HepG2 (cell line): ENCODE measurements around the gene PCBP4. TPM values are rescaled to one million over a fixed set of nuclear protein-coding genes. Genes with fewer than 3 reads are reported as not detected.

Source experiments
- GPN1 ChIP-seq: sonication (generic); formaldehyde crosslinking; IDR thresholded peaks from 2 replicates; pipeline ENCODE4 v1.5.1; 2020; ENCODE audit warnings: missing genetic modification reagents, borderline replicate concordance
- LCORL ChIP-seq, 2 experiments: fragments of 450-650 bp in 1 of 2; sonication (generic) in 1 of 2; formaldehyde crosslinking in 1 of 2; IDR thresholded peaks; 2 replicates each; pipeline versions ENCODE4 v1.5.0 to v1.6.1; 2017 to 2020; ENCODE audit warnings: antibody characterized with exemption in 1 of 2, missing genetic modification reagents in 1 of 2
- MAFG ChIP-seq: sonication (generic); formaldehyde crosslinking; IDR thresholded peaks from 2 replicates; pipeline ENCODE4 v1.5.1; 2020; ENCODE audit warnings: mild to moderate bottlenecking, missing genetic modification reagents
- MBD4 ChIP-seq: IDR thresholded peaks from 2 replicates; pipeline ENCODE4 v1.6.1; 2012; ENCODE audit warnings: low read length, inconsistent platforms, borderline replicate concordance
- MEIS1 ChIP-seq: sonication (generic); formaldehyde crosslinking; IDR thresholded peaks from 2 replicates; pipeline ENCODE4 v1.9.0; 2021; ENCODE audit warnings: mild to moderate bottlenecking, missing genetic modification reagents, moderate library complexity, borderline replicate concordance
- NFATC3 ChIP-seq: sonication (generic); formaldehyde crosslinking; IDR thresholded peaks from 2 replicates; pipeline ENCODE4 v1.5.1; 2020; ENCODE audit warnings: mild to moderate bottlenecking, missing genetic modification reagents
- NR2F6 ChIP-seq, 2 experiments: IDR thresholded peaks; 2 replicates each; pipeline ENCODE4 v1.6.1; 2016; ENCODE audit warnings: antibody characterized with exemption in 1 of 2, mild to moderate bottlenecking in 1 of 2
- PBX2 ChIP-seq: IDR thresholded peaks from 2 replicates; pipeline ENCODE4 v1.6.1; 2016; ENCODE audit warnings: control low read depth
- RCOR2 ChIP-seq: IDR thresholded peaks from 2 replicates; pipeline ENCODE4 v1.6.1; 2016; ENCODE audit warnings: missing biosample characterization, missing genetic modification reagents
- STAT5B ChIP-seq: sonication (generic); formaldehyde crosslinking; IDR thresholded peaks from 2 replicates; pipeline ENCODE4 v1.4.0; 2020; ENCODE audit warnings: missing genetic modification reagents
- THYN1 ChIP-seq: sonication (generic); formaldehyde crosslinking; IDR thresholded peaks from 2 replicates; pipeline ENCODE4 v1.8.1; 2023; ENCODE audit warnings: low read depth, mild to moderate bottlenecking, moderate library complexity, missing genetic modification reagents, borderline replicate concordance
- TMF1 ChIP-seq: sonication (generic); formaldehyde crosslinking; IDR thresholded peaks from 2 replicates; pipeline ENCODE4 v1.8.1; 2022; ENCODE audit warnings: low read depth, missing genetic modification reagents
- WIZ ChIP-seq: sonication (generic); formaldehyde crosslinking; IDR thresholded peaks from 2 replicates; pipeline ENCODE4 v1.5.1; 2020; ENCODE audit warnings: mild to moderate bottlenecking, missing genetic modification reagents
- ZBTB34 ChIP-seq: sonication (generic); formaldehyde crosslinking; IDR thresholded peaks from 2 replicates; pipeline ENCODE4 v1.8.0; 2022; ENCODE audit warnings: mild to moderate bottlenecking, missing genetic modification reagents
- ZFP37 ChIP-seq: sonication (generic); formaldehyde crosslinking; IDR thresholded peaks from 2 replicates; pipeline ENCODE4 v1.4.0; 2020; ENCODE audit warnings: missing genetic modification reagents, borderline replicate concordance
- ZIK1 ChIP-seq: sonication (generic); formaldehyde crosslinking; IDR thresholded peaks from 2 replicates; pipeline ENCODE4 v1.5.0; 2020; ENCODE audit warnings: mild to moderate bottlenecking, low read depth, missing genetic modification reagents, borderline replicate concordance
- ZNF562 ChIP-seq: sonication (generic); formaldehyde crosslinking; IDR thresholded peaks from 2 replicates; pipeline ENCODE4 v1.8.0; 2022; ENCODE audit warnings: missing genetic modification reagents, borderline replicate concordance
- ZNF589 ChIP-seq: sonication (generic); formaldehyde crosslinking; conservative IDR thresholded peaks from 2 replicates; pipeline ENCODE4 v1.8.0; 2022; ENCODE audit warnings: mild to moderate bottlenecking, moderate library complexity, missing genetic modification reagents
- ZNF598 ChIP-seq: sonication (generic); formaldehyde crosslinking; IDR thresholded peaks from 2 replicates; pipeline ENCODE4 v1.5.1; 2020; ENCODE audit warnings: mild to moderate bottlenecking, missing genetic modification reagents, borderline replicate concordance
- ZNF704 ChIP-seq: sonication (generic); formaldehyde crosslinking; IDR thresholded peaks from 2 replicates; pipeline ENCODE4 v1.8.1; 2023; ENCODE audit warnings: mild to moderate bottlenecking, inconsistent platforms, moderate library complexity, missing genetic modification reagents, borderline replicate concordance
- ZNF766 ChIP-seq: sonication (generic); formaldehyde crosslinking; IDR thresholded peaks from 2 replicates; pipeline ENCODE4 v1.5.0; 2020; ENCODE audit warnings: missing genetic modification reagents, borderline replicate concordance
- ZNF780A ChIP-seq: sonication (generic); formaldehyde crosslinking; IDR thresholded peaks from 2 replicates; pipeline ENCODE4 v1.8.0; 2022; ENCODE audit warnings: mild to moderate bottlenecking, missing genetic modification reagents, moderate library complexity
- ZNF800 ChIP-seq: sonication (generic); formaldehyde crosslinking; IDR thresholded peaks from 2 replicates; pipeline ENCODE4 v1.4.0; 2020; ENCODE audit warnings: missing genetic modification reagents
- ZNF816 ChIP-seq: sonication (generic); formaldehyde crosslinking; IDR thresholded peaks from 2 replicates; pipeline ENCODE4 v1.8.0; 2022; ENCODE audit warnings: missing genetic modification reagents, mild to moderate bottlenecking, borderline replicate concordance
- polyA plus RNA-seq, 8 experiments: library from polyadenylated mRNA; depleted of rRNA in 3 of 8; stranded (reverse) in 7 of 8; unstranded in 1 of 8; fragments of >200 nt; fragmentation: Illumina TruSeq in 4 of 8; extraction: Trizol in 4 of 8; gene quantifications; 2 replicates each; pipeline versions ENCODE4 v1.2.1 to v1.2.3, GENCODE V29; 2011 to 2016; ENCODE audit warnings: low read depth in 4 of 8, missing spikeins in 1 of 8, mixed read lengths in 1 of 8; ENCODE audit not compliant: insufficient read depth in 1 of 8
- total RNA-seq, 5 experiments: library from RNA; depleted of rRNA; stranded (reverse); fragments of >200 nt; fragmentation: Illumina TruSeq; extraction: Trizol; gene quantifications; 2 replicates each; pipeline ENCODE4 v1.2.3, GENCODE V29; 2016; ENCODE audit warnings: low read depth in 1 of 5

Gene PCBP4
- total and polyA plus RNA-seq, 2 of the 13 experiments (the other 11 are each of a cell fraction or from before 2014, with no cell fraction given): 36.8 to 51.3 TPM

- no peak for TF ChIP-seq ZNF800
- no peak for TF ChIP-seq ZNF704 (CRISPR knock-in tag)
- TF ChIP-seq PBX2 (CRISPR knock-in tag): no peak
- TF ChIP-seq ZNF562 (CRISPR knock-in tag): no peak
- TF ChIP-seq WIZ (CRISPR knock-in tag): no peak
- no peak for TF ChIP-seq STAT5B (CRISPR knock-in tag)
- TF ChIP-seq ZBTB34 (CRISPR knock-in tag): no peak
- TF ChIP-seq NR2F6 (IDR thresholded peaks at IDR 0.05): no peak
- no peak for TF ChIP-seq NR2F6 (CRISPR knock-in tag; IDR thresholded peaks at IDR 0.05)
- no peak for TF ChIP-seq ZFP37 (CRISPR knock-in tag)
- no peak for TF ChIP-seq MEIS1 (CRISPR knock-in tag)
- no peak for TF ChIP-seq TMF1 (CRISPR knock-in tag)
- TF ChIP-seq MBD4: no peak
- TF ChIP-seq ZNF589 (CRISPR knock-in tag): no peak
- TF ChIP-seq ZIK1: 0 out of 2 replicates have a peak, but pooled peaks have one; percentile 5
- no peak for TF ChIP-seq ZNF766 (CRISPR knock-in tag)
- no peak for TF ChIP-seq LCORL (IDR thresholded peaks at IDR 0.05)
- no peak for TF ChIP-seq LCORL (CRISPR knock-in tag; IDR thresholded peaks at IDR 0.05)
- no peak for TF ChIP-seq RCOR2 (CRISPR knock-in tag)
- no peak for TF ChIP-seq ZNF780A (CRISPR knock-in tag)
- no peak for TF ChIP-seq MAFG (CRISPR knock-in tag)
- no peak for TF ChIP-seq NFATC3
- TF ChIP-seq THYN1 (CRISPR knock-in tag): no peak
- TF ChIP-seq ZNF816 (CRISPR knock-in tag): no peak
- TF ChIP-seq GPN1 (CRISPR knock-in tag): no peak
- no peak for TF ChIP-seq ZNF598 (CRISPR knock-in tag)
Observed at GRCh38 chr3:51967384-51968169, at the start of gene PCBP4 (continued).
